ENCODE measurements around the gene CAMTA1. TPM values are rescaled to one million over a fixed set of nuclear protein-coding genes. Genes with fewer than 3 reads are reported as not detected.
"Not testable (repeated sequence)": the region's sequence is repeated elsewhere in the genome, so short reads cannot be mapped to it uniquely, and the experiment has no call there.

Gene CAMTA1
- total RNA-seq, 4 donors from 2014 or later, result 57.4 to 88.3 (median 62.1) TPM

- no peak for DNase-seq
- no peaks in the 10 kb centered on the region for H3K9me3 ChIP-seq
- TF ChIP-seq POLR2A (IDR thresholded peaks at IDR 0.05) (no peak), CTCF (IDR thresholded peaks at IDR 0.05) (no peak)
- H3K27ac ChIP-seq, result no peak overlapping the region
- no peaks in the 10 kb centered on the region for H3K4me1 ChIP-seq
- no peak overlapping the region for H3K4me3 ChIP-seq
- no peaks in the 10 kb centered on the region for H3K27me3 ChIP-seq
- no peaks in the 10 kb centered on the region for H3K36me3 ChIP-seq
Measured at GRCh38 chr1:7135493-7135892, 350.2 kb downstream of the CAMTA1 start.

GRCh38 chr1:7136166-7136953, 351.1 kb downstream of the CAMTA1 start:
- Histone ChIP-seq H3K36me3 (no peaks in the 10 kb centered on the region), H3K27me3 (no peaks in the 10 kb centered on the region), H3K9me3 (no peaks in the 10 kb centered on the region), H3K27ac (no peak overlapping the region), H3K4me1 (no peaks in the 10 kb centered on the region), H3K4me3 (no peak overlapping the region)
- TF ChIP-seq POLR2A (IDR thresholded peaks at IDR 0.05) (no peak), CTCF (IDR thresholded peaks at IDR 0.05) (no peak)
- no peak for DNase-seq

GRCh38 chr1:7140251-7140650, 355.0 kb downstream of the CAMTA1 start:
- no peak for DNase-seq
- no peak overlapping the region for H3K4me3 ChIP-seq
- H3K9me3 ChIP-seq, result no peaks in the 10 kb centered on the region
- no peak for TF ChIP-seq POLR2A (IDR thresholded peaks at IDR 0.05)
- TF ChIP-seq CTCF (IDR thresholded peaks at IDR 0.05), result no peak
- H3K4me1 ChIP-seq, result no peaks in the 10 kb centered on the region
- no peaks in the 10 kb centered on the region for H3K27me3 ChIP-seq
- no peak overlapping the region for H3K27ac ChIP-seq
- no peaks in the 10 kb centered on the region for H3K36me3 ChIP-seq

GRCh38 chr1:7145947-7146346, 360.7 kb downstream of the CAMTA1 start:
- no peaks in the 10 kb centered on the region for H3K9me3 ChIP-seq
- H3K27ac ChIP-seq, result no peak overlapping the region
- no peaks in the 10 kb centered on the region for H3K4me1 ChIP-seq
- TF ChIP-seq POLR2A (IDR thresholded peaks at IDR 0.05), result no peak
- no peak for TF ChIP-seq CTCF (IDR thresholded peaks at IDR 0.05)
- no peak overlapping the region for H3K4me3 ChIP-seq
- no peaks in the 10 kb centered on the region for H3K36me3 ChIP-seq
- H3K27me3 ChIP-seq, result no peaks in the 10 kb centered on the region
- DNase-seq, result no peak

GRCh38 chr1:7146710-7147109, 361.5 kb downstream of the CAMTA1 start:
- H3K4me3 ChIP-seq, result no peak overlapping the region
- no peaks in the 10 kb centered on the region for H3K4me1 ChIP-seq
- no peak for DNase-seq
- no peak overlapping the region for H3K27ac ChIP-seq
- TF ChIP-seq CTCF (IDR thresholded peaks at IDR 0.05) (no peak), POLR2A (IDR thresholded peaks at IDR 0.05) (no peak)
- no peaks in the 10 kb centered on the region for H3K36me3 ChIP-seq
- H3K9me3 ChIP-seq, result no peaks in the 10 kb centered on the region
- no peaks in the 10 kb centered on the region for H3K27me3 ChIP-seq

GRCh38 chr1:7147581-7148282, 362.5 kb downstream of the CAMTA1 start:
- H3K4me1 ChIP-seq, H3K27ac ChIP-seq, DNase-seq, H3K4me3 ChIP-seq, H3K36me3 ChIP-seq, H3K9me3 ChIP-seq, H3K27me3 ChIP-seq: not testable (repeated sequence)
